AG09319 (cell line): ENCODE measurements around the gene KLC1.

Experiments used
- DNase-seq: peaks from one replicate; pipeline ENCODE4 v3.0.0-alpha.2; 2010; ENCODE audit warnings: low read depth; ENCODE audit errors: extremely low read depth
- CTCF ChIP-seq: IDR thresholded peaks from 2 replicates; pipeline ENCODE4 v1.5.1; 2011; ENCODE audit warnings: low read depth, mild to moderate bottlenecking, inconsistent platforms, low read length, moderate library complexity

KLC1 gene

GRCh38 chr14:103706551-103707328 is 77.7 kb downstream of the KLC1 start:
- no peak for TF ChIP-seq CTCF

GRCh38 chr14:103707329-103708263 is 78.6 kb downstream of the KLC1 start:
- DNase-seq, result no peak
- TF ChIP-seq CTCF, result no peak

More at GRCh38 chr14:103706551-103707328, 77.7 kb downstream of the KLC1 start:
- DNase-seq, result no peak

- no peak for TF ChIP-seq CTCF
- no peak for DNase-seq
Observed at GRCh38 chr14:103708750-103709187, 79.8 kb downstream of the KLC1 start.

- DNase-seq, result no peak
- no peak for TF ChIP-seq CTCF
Observed at GRCh38 chr14:103709814-103710213, 80.8 kb downstream of the KLC1 start.

- DNase-seq, result no peak
- TF ChIP-seq CTCF, result no peak
Observed at GRCh38 chr14:103710771-103711377, 81.9 kb downstream of the KLC1 start.

- no peak for DNase-seq
- TF ChIP-seq CTCF, result no peak
Observed at GRCh38 chr14:103711516-103712431, 82.8 kb downstream of the KLC1 start.
